Measurements from ENCODE around the gene TEX19.

- TF ChIP-seq POLR2A (IDR thresholded peaks at IDR 0.05; ENCODE audit: low read depth, low read length) (no peak), POLR2AphosphoS5 (IDR thresholded peaks at IDR 0.05; ENCODE audit: low read depth, low read length) (no peak)
Measured at GRCh38 chr17:82329683-82330321, 29.2 kb upstream of the TEX19 start.

Data from GM12892 (cell line).